Measurements from ENCODE around the gene IGF2BP2.

GRCh38 chr3:185656321-185656840, 168.5 kb downstream of the IGF2BP2 start:
- TF ChIP-seq POLR2A (IDR thresholded peaks at IDR 0.05; ENCODE audit: low read length) (no peak), GATA1 (IDR thresholded peaks at IDR 0.05; ENCODE audit: low read depth, low read length) (no peak)
